Mesodermal cell (in vitro differentiated cells): ENCODE data around the gene GIMAP1.

ENCODE experiments used
- H3K27ac ChIP-seq: 2 replicates; pipeline ENCODE4 v1.7.0; 2013; ENCODE audit warnings: mild to moderate bottlenecking, low read depth, low read length, moderate library complexity; ENCODE audit not compliant: severe bottlenecking
- H3K36me3 ChIP-seq: 2 replicates; pipeline ENCODE4 v1.7.1; 2013; ENCODE audit warnings: mild to moderate bottlenecking, low read length, moderate library complexity; ENCODE audit not compliant: control insufficient read depth, insufficient read depth
- H3K4me1 ChIP-seq: one replicate; pipeline ENCODE4 v1.7.1; 2013; ENCODE audit warnings: mild to moderate bottlenecking, low read length; ENCODE audit not compliant: insufficient read depth, control insufficient read depth, poor library complexity, severe bottlenecking
- H3K4me3 ChIP-seq: 2 replicates; pipeline ENCODE4 v1.7.0; 2013; ENCODE audit warnings: low read length, control low read depth, mild to moderate bottlenecking; ENCODE audit not compliant: insufficient read depth, poor library complexity, severe bottlenecking; ENCODE audit errors: extremely low read depth
- H3K9me3 ChIP-seq: 2 replicates; pipeline ENCODE4 v1.7.1; 2013; ENCODE audit warnings: mild to moderate bottlenecking, low read length, moderate library complexity; ENCODE audit not compliant: control insufficient read depth
- WGBS, 2 experiments: methylation state at CpG; one replicate each; pipeline ENCODE4 v1.1.5; 2013; ENCODE audit warnings: missing lambda C conversion rate in 2 of 2; ENCODE audit not compliant: insufficient coverage in 2 of 2; 5-methylcytosine and 5-hydroxymethylcytosine counted together

The GIMAP1 gene

GRCh38 chr7:150721970-150722373, 5.6 kb downstream of the GIMAP1 start:
- H3K9me3 ChIP-seq, result no peaks in the 10 kb centered on the region
- H3K27ac ChIP-seq, result no peak overlapping the region
- WGBS, 2 experiments, result 88 to 89% methylated on average over 11 of the region's 11 CpGs
- no peaks in the 10 kb centered on the region for H3K4me1 ChIP-seq
- no peak overlapping the region for H3K4me3 ChIP-seq
- H3K36me3 ChIP-seq, result no peaks in the 10 kb centered on the region

- Histone ChIP-seq H3K27ac (no peak overlapping the region), H3K36me3 (no peaks in the 10 kb centered on the region), H3K9me3 (no peaks in the 10 kb centered on the region), H3K4me1 (no peaks in the 10 kb centered on the region), H3K4me3 (no peak overlapping the region)
- 71 to 77% methylated on average over 8 to 10 of the region's 12 CpGs for WGBS, 2 experiments
These were observed 6.1 kb downstream of the GIMAP1 start for GRCh38 chr7:150722431-150722931.

GRCh38 chr7:150723467-150723866, 7.1 kb downstream of the GIMAP1 start:
- H3K36me3 ChIP-seq, result no peaks in the 10 kb centered on the region
- no peak overlapping the region for H3K27ac ChIP-seq
- no peak overlapping the region for H3K4me3 ChIP-seq
- no peaks in the 10 kb centered on the region for H3K4me1 ChIP-seq
- WGBS, 2 experiments, result no CpG with 5 or more reads among the region's 1 CpG
- no peaks in the 10 kb centered on the region for H3K9me3 ChIP-seq

GRCh38 chr7:150727381-150727780, 11.0 kb downstream of the GIMAP1 start:
- Histone ChIP-seq H3K36me3 (no peaks in the 10 kb centered on the region), H3K4me3 (no peak overlapping the region), H3K27ac (no peak overlapping the region), H3K4me1 (no peaks in the 10 kb centered on the region), H3K9me3 (no peaks in the 10 kb centered on the region)
- WGBS, 2 experiments, result 36 to 53% methylated on average over 3 of the region's 3 CpGs

- no peaks in the 10 kb centered on the region for H3K4me1 ChIP-seq
- no peaks in the 10 kb centered on the region for H3K9me3 ChIP-seq
- H3K36me3 ChIP-seq, result no peaks in the 10 kb centered on the region
- no peak overlapping the region for H3K27ac ChIP-seq
- H3K4me3 ChIP-seq, result no peak overlapping the region
These were observed 11.6 kb downstream of the GIMAP1 start for GRCh38 chr7:150728011-150728410.

- H3K27ac ChIP-seq, result no peak overlapping the region
- no peak overlapping the region for H3K4me3 ChIP-seq
- H3K9me3 ChIP-seq, result no peaks in the 10 kb centered on the region
These were observed 12.2 kb downstream of the GIMAP1 start for GRCh38 chr7:150728609-150729008.

GRCh38 chr7:150731916-150732315, 15.5 kb downstream of the GIMAP1 start:
- Histone ChIP-seq H3K4me3 (no peak overlapping the region), H3K36me3 (no peaks in the 10 kb centered on the region), H3K27ac (no peak overlapping the region), H3K4me1 (no peaks in the 10 kb centered on the region), H3K9me3 (no peaks in the 10 kb centered on the region)
- 22% methylated on average over 1 of the region's 1 CpG for WGBS, 2 experiments

More at GRCh38 chr7:150728609-150729008, 12.2 kb downstream of the GIMAP1 start:
- H3K36me3 ChIP-seq, result no peaks in the 10 kb centered on the region
- no peaks in the 10 kb centered on the region for H3K4me1 ChIP-seq

- H3K27ac ChIP-seq, result no peak overlapping the region
- 42 to 62% methylated on average over 3 to 4 of the region's 5 CpGs for WGBS, 2 experiments
These were observed 16.5 kb downstream of the GIMAP1 start for GRCh38 chr7:150732786-150733481.

GRCh38 chr7:150733482-150734095, 17.2 kb downstream of the GIMAP1 start:
- H3K4me1 ChIP-seq, result no peaks in the 10 kb centered on the region
- H3K4me3 ChIP-seq, result no peak overlapping the region
- no peak overlapping the region for H3K27ac ChIP-seq
- 87 to 92% methylated on average over 2 to 4 of the region's 5 CpGs for WGBS, 2 experiments
- no peaks in the 10 kb centered on the region for H3K9me3 ChIP-seq
- H3K36me3 ChIP-seq, result no peaks in the 10 kb centered on the region

More at GRCh38 chr7:150732786-150733481, 16.5 kb downstream of the GIMAP1 start:
- H3K4me3 ChIP-seq, result no peak overlapping the region
- no peaks in the 10 kb centered on the region for H3K9me3 ChIP-seq
- no peaks in the 10 kb centered on the region for H3K36me3 ChIP-seq
- no peaks in the 10 kb centered on the region for H3K4me1 ChIP-seq

- H3K9me3 ChIP-seq, result no peaks in the 10 kb centered on the region
- WGBS, 2 experiments, result 52 to 70% methylated on average over 2 of the region's 3 CpGs
- H3K36me3 ChIP-seq, result no peaks in the 10 kb centered on the region
- H3K4me3 ChIP-seq, result no peak overlapping the region
- no peak overlapping the region for H3K27ac ChIP-seq
- H3K4me1 ChIP-seq, result no peaks in the 10 kb centered on the region
These were observed 17.8 kb downstream of the GIMAP1 start for GRCh38 chr7:150734254-150734653.
